ENCODE data around the gene DNASE1L3. TPM values are rescaled to one million over a fixed set of nuclear protein-coding genes. Genes with fewer than 3 reads are reported as not detected.

DNASE1L3 gene
- 0.11 to 0.29 TPM (median 0.21 TPM) in 3 of 5 replicates, not detected in the others for total RNA-seq (2022; extraction: Qiagen RNA extraction; ENCODE audit: low read depth)

GRCh38 chr3:58210761-58211460 lies at the start of gene DNASE1L3:
Gene DNASE1L3 (minus strand): TSS chr3:58210972. CDS start chr3:58210906, 66 bp downstream.

GRCh38 chr3:58237238-58237940 lies 26.6 kb upstream of the DNASE1L3 start, which contains the start of gene ABHD6:
Gene ABHD6 (plus strand): TSS chr3:58237792. CDS start chr3:58256587, 18,795 bp downstream.

Other genes starting within 250 kb of the DNASE1L3 start
- gene FLNB, start 202.6 kb downstream of the DNASE1L3 start, total RNA-seq (2022; extraction: Qiagen RNA extraction; ENCODE audit: low read depth), result 274 to 326 TPM (median 303 TPM) in 5 replicates
- 10.8 to 14.1 TPM (median 13.5 TPM) in 5 replicates for gene ABHD6, start 26.8 kb upstream of the DNASE1L3 start, total RNA-seq (2022; extraction: Qiagen RNA extraction; ENCODE audit: low read depth)
- 11.5 to 21.2 TPM (median 11.8 TPM) in 5 replicates for gene RPP14, start 95.3 kb upstream of the DNASE1L3 start, total RNA-seq (2022; extraction: Qiagen RNA extraction; ENCODE audit: low read depth)
- gene HTD2, start 95.5 kb upstream of the DNASE1L3 start, total RNA-seq (2022; extraction: Qiagen RNA extraction; ENCODE audit: low read depth), result 6.2 to 8.9 TPM (median 6.6 TPM) in 5 replicates
- gene PXK, start 121.9 kb upstream of the DNASE1L3 start, total RNA-seq (2022; extraction: Qiagen RNA extraction; ENCODE audit: low read depth), result 5.4 to 7.8 TPM (median 6.3 TPM) in 5 replicates
- gene PDHB, start 222.9 kb upstream of the DNASE1L3 start, total RNA-seq (2022; extraction: Qiagen RNA extraction; ENCODE audit: low read depth), result 57.9 to 68.2 TPM (median 64.1 TPM) in 5 replicates